H9 (cell line): ENCODE data around the gene TPCN2. TPM values are rescaled to one million over a fixed set of nuclear protein-coding genes. Genes with fewer than 3 reads are reported as not detected.

Experiments
- DNase-seq: peaks from one replicate; pipeline ENCODE4 v3.0.0-alpha.2; 2017
- H2AFZ ChIP-seq: one replicate; pipeline ENCODE4 v1.6.1; 2013; ENCODE audit warnings: mild to moderate bottlenecking, low read length, control low read depth, moderate library complexity
- H2AK5ac ChIP-seq: 2 replicates; pipeline ENCODE4 v1.6.1; 2013; ENCODE audit warnings: low read length, control low read depth, mixed read lengths; ENCODE audit not compliant: insufficient read length
- H2BK120ac ChIP-seq: one replicate; pipeline ENCODE4 v1.6.1; 2013; ENCODE audit warnings: low read depth, mild to moderate bottlenecking, low read length, control low read depth, inconsistent platforms; ENCODE audit not compliant: poor library complexity, severe bottlenecking
- H2BK12ac ChIP-seq: 2 replicates; pipeline ENCODE4 v1.6.1; 2013; ENCODE audit warnings: low read length, control low read depth, mixed read lengths, low read depth; ENCODE audit not compliant: insufficient read length
- H2BK15ac ChIP-seq: 2 replicates; pipeline ENCODE4 v1.6.1; 2013; ENCODE audit warnings: low read depth, low read length, control low read depth
- H2BK20ac ChIP-seq: one replicate; pipeline ENCODE4 v1.6.1; 2013; ENCODE audit warnings: low read depth, mild to moderate bottlenecking, low read length, control low read depth, inconsistent platforms; ENCODE audit not compliant: poor library complexity, severe bottlenecking
- H2BK5ac ChIP-seq: 2 replicates; pipeline ENCODE4 v1.6.1; 2013; ENCODE audit warnings: low read length, control low read depth, mixed read lengths; ENCODE audit not compliant: insufficient read length
- H3K14ac ChIP-seq: 2 replicates; pipeline ENCODE4 v1.6.1; 2013; ENCODE audit warnings: low read length, control low read depth; ENCODE audit not compliant: insufficient read depth
- H3K18ac ChIP-seq: 2 replicates; pipeline ENCODE4 v1.6.1; 2013; ENCODE audit warnings: low read depth, mild to moderate bottlenecking, mixed read lengths, low read length, control low read depth; ENCODE audit not compliant: insufficient read length
- H3K23ac ChIP-seq: 2 replicates; pipeline ENCODE4 v1.6.1; 2013; ENCODE audit warnings: low read length, control low read depth, mixed read lengths, low read depth; ENCODE audit not compliant: insufficient read length
- H3K23me2 ChIP-seq: 2 replicates; pipeline ENCODE4 v1.6.1; 2013; ENCODE audit warnings: low read depth, mild to moderate bottlenecking, mixed read lengths, low read length, control low read depth; ENCODE audit not compliant: insufficient read length, poor library complexity, severe bottlenecking
- H3K27ac ChIP-seq: 2 replicates; pipeline ENCODE4 v1.5.1; 2013; ENCODE audit warnings: low read length, control low read depth, mixed read lengths, low read depth; ENCODE audit not compliant: insufficient read length
- H3K27me3 ChIP-seq: 2 replicates; pipeline ENCODE4 v1.6.1; 2013; ENCODE audit warnings: low read length, control low read depth, inconsistent platforms; ENCODE audit not compliant: insufficient read depth
- H3K4ac ChIP-seq: 2 replicates; pipeline ENCODE4 v1.6.1; 2013; ENCODE audit warnings: low read depth, mild to moderate bottlenecking, control low read depth, inconsistent platforms, low read length, moderate library complexity
- H3K4me1 ChIP-seq: 2 replicates; pipeline ENCODE4 v1.6.1; 2013; ENCODE audit warnings: low read length, control low read depth, inconsistent platforms; ENCODE audit not compliant: insufficient read depth
- H3K4me2 ChIP-seq: 2 replicates; pipeline ENCODE4 v1.6.1; 2013; ENCODE audit warnings: low read length, control low read depth, mixed read lengths; ENCODE audit not compliant: insufficient read length, insufficient read depth
- H3K56ac ChIP-seq: 2 replicates; pipeline ENCODE4 v1.6.1; 2013; ENCODE audit warnings: low read depth, mild to moderate bottlenecking, mixed read lengths, low read length, control low read depth; ENCODE audit not compliant: insufficient read length
- H3K79me1 ChIP-seq: 2 replicates; pipeline ENCODE4 v1.6.1; 2013; ENCODE audit warnings: low read depth, mild to moderate bottlenecking, moderate library complexity, low read length, control low read depth, inconsistent platforms; ENCODE audit not compliant: insufficient read depth, poor library complexity, severe bottlenecking
- H3K79me2 ChIP-seq: 2 replicates; pipeline ENCODE4 v1.6.1; 2013; ENCODE audit warnings: low read length, control low read depth, inconsistent platforms; ENCODE audit not compliant: insufficient read depth
- H3K9ac ChIP-seq: 2 replicates; pipeline ENCODE4 v1.6.1; 2013; ENCODE audit warnings: low read length, control low read depth, mixed read lengths; ENCODE audit not compliant: insufficient read length; ENCODE audit errors: extremely low read depth
- H3K9me3 ChIP-seq: one replicate; pipeline ENCODE4 v1.6.1; 2013; ENCODE audit warnings: low read depth, low read length, inconsistent platforms; ENCODE audit not compliant: control insufficient read depth
- H3T11ph ChIP-seq: one replicate; pipeline ENCODE4 v1.6.1; 2013; ENCODE audit warnings: mild to moderate bottlenecking, low read length, control low read depth, inconsistent platforms
- H4K20me1 ChIP-seq: one replicate; pipeline ENCODE4 v1.6.1; 2013; ENCODE audit not compliant: control insufficient read depth, insufficient read length, insufficient read depth
- H4K5ac ChIP-seq: 2 replicates; pipeline ENCODE4 v1.6.1; 2013; ENCODE audit warnings: low read depth, mild to moderate bottlenecking, mixed read lengths, low read length, control low read depth; ENCODE audit not compliant: insufficient read length
- H4K8ac ChIP-seq: replicated peaks from 2 replicates; pipeline ENCODE4 v1.6.1; 2013; ENCODE audit warnings: low read length, control low read depth, mixed read lengths, low read depth; ENCODE audit not compliant: insufficient read length
- H4K91ac ChIP-seq: 2 replicates; pipeline ENCODE4 v1.6.1; 2013; ENCODE audit warnings: low read depth, mild to moderate bottlenecking, moderate library complexity, mixed read lengths, low read length, control low read depth; ENCODE audit not compliant: insufficient read length
- H3K27ac Mint-ChIP-seq, 3 experiments: 2 replicates in 2 of 3; 3 replicates in 1 of 3; pipeline ENCODE4 v1.8.0; 2020 to 2021; ENCODE audit warnings: mixed read lengths in 3 of 3, mild to moderate bottlenecking in 1 of 3, moderate library complexity in 1 of 3
- H3K27me3 Mint-ChIP-seq: 2 replicates; pipeline ENCODE4 v1.8.0; 2021; ENCODE audit warnings: low read depth, mild to moderate bottlenecking, moderate library complexity, mixed read lengths
- H3K36me3 Mint-ChIP-seq, 3 experiments: 2 replicates in 2 of 3; 3 replicates in 1 of 3; pipeline ENCODE4 v1.8.0; 2020 to 2021; ENCODE audit warnings: low read depth in 3 of 3, mixed read lengths in 3 of 3; ENCODE audit not compliant: insufficient read depth in 1 of 3
- H3K4me1 Mint-ChIP-seq, 2 experiments: 2 replicates each; pipeline ENCODE4 v1.8.0; 2020; ENCODE audit warnings: mixed read lengths in 2 of 2
- H3K4me3 Mint-ChIP-seq, 2 experiments: 2 replicates in 1 of 2; 3 replicates in 1 of 2; pipeline ENCODE4 v1.8.0; 2020 to 2021; ENCODE audit warnings: mild to moderate bottlenecking in 2 of 2, mixed read lengths in 2 of 2, moderate library complexity in 1 of 2
- H3K9me3 Mint-ChIP-seq, 2 experiments: 2 replicates in 1 of 2; 3 replicates in 1 of 2; pipeline ENCODE4 v1.8.0; 2020; ENCODE audit warnings: mild to moderate bottlenecking in 2 of 2, mixed read lengths in 2 of 2, moderate library complexity in 1 of 2
- CTCF ChIP-seq: fragments of 200-600 bp; sonication (generic); conservative IDR thresholded peaks from 3 replicates; pipeline ENCODE4 v1.8.0; 2021; ENCODE audit warnings: antibody characterized with exemption, mild to moderate bottlenecking
- WGBS: extraction: QIAGEN DNeasy Blood & Tissue Kit; methylation state at CpG from one replicate; pipeline ENCODE4 v1.1.7; 2013; ENCODE audit warnings: missing lambda C conversion rate, low lambda C conversion rate, mixed read lengths; ENCODE audit not compliant: insufficient read length; ENCODE audit errors: extremely low coverage; 5-methylcytosine and 5-hydroxymethylcytosine counted together
- total RNA-seq: library from RNA; stranded (reverse); gene quantifications from 2 replicates; pipeline ENCODE4 v1.2.1, GENCODE V29; 2021

TPCN2 gene
- total RNA-seq, 1 experiment from 2014 or later: 16.8 TPM

- peaks cover 26 to 33% of the 10 kb centered on the region in 2 experiments for H3K4me1 Mint-ChIP-seq
- peaks cover 7% of the 10 kb centered on the region in 2 experiments for H3K9me3 Mint-ChIP-seq
These were observed 106.2 kb downstream of the TPCN2 start for GRCh38 chr11:69154938-69155301.

More at GRCh38 chr11:69154938-69155301, 106.2 kb downstream of the TPCN2 start:
- Mint-ChIP-seq H3K36me3 (peaks cover 0 to 11% (median 4%) of the 10 kb centered on the region in 3 experiments; a peak in 3 of 7 replicates), H3K27me3 (peaks cover 11% of the 10 kb centered on the region), H3K4me3 (no peak overlapping the region), H3K27ac (peak overlapping the region in 1 of 3 experiments; percentile 40; a peak in 1 of 7 replicates)
- H3K4ac ChIP-seq: no peak overlapping the region
- no peaks in the 10 kb centered on the region for H4K20me1 ChIP-seq
- H3K79me1 ChIP-seq: no peaks in the 10 kb centered on the region
- H3K27ac ChIP-seq: no peak overlapping the region
- H3K27me3 ChIP-seq: no peaks in the 10 kb centered on the region
- no peak overlapping the region for H2BK5ac ChIP-seq
- H3K18ac ChIP-seq: no peak overlapping the region
- no peak overlapping the region for H4K91ac ChIP-seq
- H3K79me2 ChIP-seq: no peaks in the 10 kb centered on the region
- H2AFZ ChIP-seq: no peak overlapping the region
- H2BK120ac ChIP-seq: no peak overlapping the region
- no peaks in the 10 kb centered on the region; the same call in 1 of the 2 replicates for H3K4me1 ChIP-seq
- no peak for TF ChIP-seq CTCF
- WGBS: no CpG with 5 or more reads among the region's 10 CpGs
- H3K14ac ChIP-seq: peak overlapping the region; percentile 67
- H3K23ac ChIP-seq: no peak overlapping the region
- H3K4me2 ChIP-seq: no peak overlapping the region
- H3T11ph ChIP-seq: no peak overlapping the region
- no peak for DNase-seq
- H2BK15ac ChIP-seq: no peak overlapping the region
- H3K9me3 ChIP-seq: no peaks in the 10 kb centered on the region
- H3K56ac ChIP-seq: no peak overlapping the region
- no peaks in the 10 kb centered on the region for H3K23me2 ChIP-seq
- H4K8ac ChIP-seq: no peak overlapping the region
- no peak overlapping the region for H2AK5ac ChIP-seq
- H2BK20ac ChIP-seq: no peak overlapping the region
- no peak overlapping the region for H3K9ac ChIP-seq
- H4K5ac ChIP-seq: no peak overlapping the region
- H2BK12ac ChIP-seq: no peak overlapping the region
